ENCODE results near the gene NSA2. TPM values are rescaled to one million over a fixed set of nuclear protein-coding genes. Genes with fewer than 3 reads are reported as not detected.

NSA2 gene
- total and polyA plus RNA-seq, 2 of the 13 experiments (the other 11 are each of a cell fraction or from before 2014, with no cell fraction given), result 33.0 to 101 TPM

DNA sequence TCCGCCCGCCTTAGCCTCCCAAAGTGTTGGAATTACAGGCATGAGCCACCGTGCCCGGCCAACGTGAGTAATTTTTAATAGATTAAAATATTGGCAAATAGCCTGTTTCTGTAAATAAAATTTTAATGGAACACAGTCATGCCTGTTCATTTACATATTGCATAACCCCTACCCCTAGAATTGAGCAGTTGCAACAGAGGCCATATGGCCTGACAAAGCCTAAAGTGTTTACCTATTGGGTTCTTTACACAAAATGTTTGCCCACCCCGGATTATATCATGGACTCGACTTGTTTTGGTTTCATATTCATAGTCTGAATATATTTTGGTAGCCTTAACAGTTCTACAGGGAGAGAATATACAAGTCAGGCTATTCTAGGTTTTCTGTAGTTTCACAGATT is 5.3 kb downstream of the NSA2 start:
- Histone ChIP-seq H3K4me1 (ENCODE audit: insufficient read depth, low read length) (peaks cover 16% of the 10 kb centered on the region), H3K79me2 (ENCODE audit: insufficient read depth, low read length) (peaks cover 18% of the 10 kb centered on the region), H3K9ac (ENCODE audit: insufficient read depth, low read depth, low read length) (no peak overlapping the region), H3K4me2 (ENCODE audit: low read depth, low read length) (no peak overlapping the region), H3K27me3 (ENCODE audit: control insufficient read depth in 1 of 2, insufficient read depth in 2 of 2, low read length in 2 of 2) (no peaks in the 10 kb centered on the region; a peak in 1 of 5 replicates), H3K27ac (ENCODE audit: extremely low read length, insufficient read depth, low read length) (peak overlapping the region; percentile 16), H2AFZ (ENCODE audit: low read length) (no peak overlapping the region), H4K20me1 (ENCODE audit: insufficient read depth, low read length) (no peaks in the 10 kb centered on the region), H3K9me3 (ENCODE audit: low read length) (no peaks in the 10 kb centered on the region), H3K36me3 (replicated peaks in 1 of 2; ENCODE audit: control insufficient read depth in 1 of 2, insufficient read depth in 2 of 2, low read length in 2 of 2) (peaks cover 4 to 44% of the 10 kb centered on the region in 2 experiments), H3K4me3 (replicated peaks in 1 of 3; ENCODE audit: insufficient read depth in 1 of 3, low read depth in 2 of 3, low read length in 3 of 3) (no peak overlapping the region)
- BruUV-seq (replicated peaks), result no TSS peak
- ChIA-PET POLR2A (no interaction called here), CTCF (ENCODE audit: low intra/inter-chr PET ratio, low total read pairs) (no interaction called here)
- FAIRE-seq, result no peak
- peak; percentile 62 for DNase-seq (ENCODE audit: low spot score)
- in situ Hi-C loops (cut with HindIII; ENCODE audit: extremely low pct_ligation_motif_present, low pct_unique_long_range_greater_than_20kb), result no loop called here
- intact Hi-C loops (cut with micrococcal nuclease; ENCODE audit: unreplicated experiment), result no loop called here
- 71% methylated on average over 7 of the region's 7 CpGs for WGBS (ENCODE audit: low lambda C conversion rate)
- TF ChIP-seq CEBPG (CRISPR knock-in tag; IDR thresholded peaks at IDR 0.05) (peak; percentile 72), SOX6 (IDR thresholded peaks at IDR 0.05) (no peak), SOX6 (CRISPR knock-in tag; IDR thresholded peaks at IDR 0.05) (peak; percentile 63; the same call in 1 of the 2 replicates), SOX13 (IDR thresholded peaks at IDR 0.05) (no peak), SOX13 (CRISPR knock-in tag; conservative IDR thresholded peaks at IDR 0.05 in 1 of 2, IDR thresholded peaks at IDR 0.05 in 1 of 2) (peak in 1 of 2 experiments; percentile 61; a peak in 2 of 4 replicates), FOXP1 (IDR thresholded peaks at IDR 0.05) (no peak), FOXP1 (CRISPR knock-in tag; IDR thresholded peaks at IDR 0.05) (0 out of 2 replicates have a peak, but pooled peaks have one; percentile 50), MIER3 (CRISPR knock-in tag; IDR thresholded peaks at IDR 0.05; ENCODE audit: borderline replicate concordance) (no peak), FOXA3 (CRISPR knock-in tag; IDR thresholded peaks at IDR 0.05) (0 out of 2 replicates have a peak, but pooled peaks have one; percentile 13), ZNF296 (CRISPR knock-in tag; conservative IDR thresholded peaks at IDR 0.05) (no peak), CEBPB (IDR thresholded peaks at IDR 0.05; ENCODE audit: borderline replicate concordance, low read depth, low read length) (peak; percentile 92), GATAD2A (CRISPR knock-in tag; IDR thresholded peaks at IDR 0.05) (0 out of 2 replicates have a peak, but pooled peaks have one; percentile 16), ZNF484 (CRISPR knock-in tag; IDR thresholded peaks at IDR 0.05; ENCODE audit: borderline replicate concordance, low read depth) (no peak)
- TF ChIP-seq, protein P1, sequence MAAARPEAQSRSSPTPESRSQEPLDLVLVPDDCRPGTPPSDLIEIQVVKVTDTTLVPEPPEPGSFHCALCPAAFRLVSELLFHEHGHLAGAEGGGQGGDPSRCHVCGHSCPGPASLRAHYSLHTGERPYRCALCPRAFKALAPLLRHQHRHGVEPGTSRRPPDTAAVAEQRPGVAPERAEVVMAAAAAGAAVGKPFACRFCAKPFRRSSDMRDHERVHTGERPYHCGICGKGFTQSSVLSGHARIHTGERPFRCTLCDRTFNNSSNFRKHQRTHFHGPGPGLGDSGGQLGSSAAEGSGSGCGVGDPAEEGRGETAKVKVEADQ (CRISPR knock-in tag; IDR thresholded peaks at IDR 0.05; ENCODE audit: borderline replicate concordance), result no peak
- TF ChIP-seq, protein P2, sequence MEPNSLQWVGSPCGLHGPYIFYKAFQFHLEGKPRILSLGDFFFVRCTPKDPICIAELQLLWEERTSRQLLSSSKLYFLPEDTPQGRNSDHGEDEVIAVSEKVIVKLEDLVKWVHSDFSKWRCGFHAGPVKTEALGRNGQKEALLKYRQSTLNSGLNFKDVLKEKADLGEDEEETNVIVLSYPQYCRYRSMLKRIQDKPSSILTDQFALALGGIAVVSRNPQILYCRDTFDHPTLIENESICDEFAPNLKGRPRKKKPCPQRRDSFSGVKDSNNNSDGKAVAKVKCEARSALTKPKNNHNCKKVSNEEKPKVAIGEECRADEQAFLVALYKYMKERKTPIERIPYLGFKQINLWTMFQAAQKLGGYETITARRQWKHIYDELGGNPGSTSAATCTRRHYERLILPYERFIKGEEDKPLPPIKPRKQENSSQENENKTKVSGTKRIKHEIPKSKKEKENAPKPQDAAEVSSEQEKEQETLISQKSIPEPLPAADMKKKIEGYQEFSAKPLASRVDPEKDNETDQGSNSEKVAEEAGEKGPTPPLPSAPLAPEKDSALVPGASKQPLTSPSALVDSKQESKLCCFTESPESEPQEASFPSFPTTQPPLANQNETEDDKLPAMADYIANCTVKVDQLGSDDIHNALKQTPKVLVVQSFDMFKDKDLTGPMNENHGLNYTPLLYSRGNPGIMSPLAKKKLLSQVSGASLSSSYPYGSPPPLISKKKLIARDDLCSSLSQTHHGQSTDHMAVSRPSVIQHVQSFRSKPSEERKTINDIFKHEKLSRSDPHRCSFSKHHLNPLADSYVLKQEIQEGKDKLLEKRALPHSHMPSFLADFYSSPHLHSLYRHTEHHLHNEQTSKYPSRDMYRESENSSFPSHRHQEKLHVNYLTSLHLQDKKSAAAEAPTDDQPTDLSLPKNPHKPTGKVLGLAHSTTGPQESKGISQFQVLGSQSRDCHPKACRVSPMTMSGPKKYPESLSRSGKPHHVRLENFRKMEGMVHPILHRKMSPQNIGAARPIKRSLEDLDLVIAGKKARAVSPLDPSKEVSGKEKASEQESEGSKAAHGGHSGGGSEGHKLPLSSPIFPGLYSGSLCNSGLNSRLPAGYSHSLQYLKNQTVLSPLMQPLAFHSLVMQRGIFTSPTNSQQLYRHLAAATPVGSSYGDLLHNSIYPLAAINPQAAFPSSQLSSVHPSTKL (CRISPR knock-in tag; IDR thresholded peaks at IDR 0.05), result peak; percentile 21; the same call in 1 of the 2 replicates
- ATAC-seq, result peak; percentile 57
